ENCODE measurements around the gene TMEM200C.

The TMEM200C gene

GRCh38 chr18:5895299-5895875, at the start of gene TMEM200C:
Gene TMEM200C (minus strand): TSS chr18:5895522. CDS start chr18:5892063, 3,459 bp downstream.
- in situ Hi-C loops (cut with HindIII; ENCODE audit: low sequenced_read_pairs), result no loop called here

GRCh38 chr18:5944448-5944847, 49.1 kb upstream of the TMEM200C start:
- in situ Hi-C loops (cut with HindIII; ENCODE audit: low sequenced_read_pairs), result no loop called here

- in situ Hi-C loops (cut with HindIII; ENCODE audit: low sequenced_read_pairs), result no loop called here
Measured at GRCh38 chr18:5943514-5943913, 48.2 kb upstream of the TMEM200C start.

- in situ Hi-C loops (cut with HindIII; ENCODE audit: low sequenced_read_pairs), result no loop called here
Measured at GRCh38 chr18:5942591-5942990, 47.3 kb upstream of the TMEM200C start.

GRCh38 chr18:5941890-5942289, 46.6 kb upstream of the TMEM200C start:
- in situ Hi-C loops (cut with HindIII; ENCODE audit: low sequenced_read_pairs), result no loop called here

GRCh38 chr18:5939801-5940667, 44.7 kb upstream of the TMEM200C start:
- in situ Hi-C loops (cut with HindIII; ENCODE audit: low sequenced_read_pairs), result no loop called here

- in situ Hi-C loops (cut with HindIII; ENCODE audit: low sequenced_read_pairs), result no loop called here
Measured at GRCh38 chr18:5937795-5938194, 42.5 kb upstream of the TMEM200C start.

GRCh38 chr18:5937121-5937520, 41.8 kb upstream of the TMEM200C start:
- in situ Hi-C loops (cut with HindIII; ENCODE audit: low sequenced_read_pairs), result no loop called here

GRCh38 chr18:5930789-5931188, 35.5 kb upstream of the TMEM200C start:
- in situ Hi-C loops (cut with HindIII; ENCODE audit: low sequenced_read_pairs), result no loop called here

- in situ Hi-C loops (cut with HindIII; ENCODE audit: low sequenced_read_pairs), result no loop called here
Measured at GRCh38 chr18:5918205-5918858, 23.0 kb upstream of the TMEM200C start.

- in situ Hi-C loops (cut with HindIII; ENCODE audit: low sequenced_read_pairs), result no loop called here
Measured at GRCh38 chr18:5914951-5915350, 19.6 kb upstream of the TMEM200C start.

GRCh38 chr18:5914016-5914415, 18.7 kb upstream of the TMEM200C start:
- in situ Hi-C loops (cut with HindIII; ENCODE audit: low sequenced_read_pairs), result no loop called here

GRCh38 chr18:5912566-5912965, 17.2 kb upstream of the TMEM200C start:
- in situ Hi-C loops (cut with HindIII; ENCODE audit: low sequenced_read_pairs), result no loop called here

- in situ Hi-C loops (cut with HindIII; ENCODE audit: low sequenced_read_pairs), result no loop called here
Measured at GRCh38 chr18:5909125-5909524, 13.8 kb upstream of the TMEM200C start.

- in situ Hi-C loops (cut with HindIII; ENCODE audit: low sequenced_read_pairs), result no loop called here
Measured at GRCh38 chr18:5903386-5903785, 8.1 kb upstream of the TMEM200C start.

- in situ Hi-C loops (cut with HindIII; ENCODE audit: low sequenced_read_pairs), result no loop called here
Measured at GRCh38 chr18:5900262-5900661, 4.9 kb upstream of the TMEM200C start.

- in situ Hi-C loops (cut with HindIII; ENCODE audit: low sequenced_read_pairs), result no loop called here
Measured at GRCh38 chr18:5899835-5900234, 4.5 kb upstream of the TMEM200C start.

- in situ Hi-C loops (cut with HindIII; ENCODE audit: low sequenced_read_pairs), result no loop called here
Measured at GRCh38 chr18:5895876-5896740, 786 bp upstream of the TMEM200C start.

- in situ Hi-C loops (cut with HindIII; ENCODE audit: low sequenced_read_pairs), result no loop called here
Measured at GRCh38 chr18:5894611-5895298, 567 bp downstream of the TMEM200C start.

GRCh38 chr18:5893956-5894610, 1.2 kb downstream of the TMEM200C start:
- in situ Hi-C loops (cut with HindIII; ENCODE audit: low sequenced_read_pairs), result no loop called here
